ENCODE results near the gene CCDC178.

Gene CCDC178

DNA sequence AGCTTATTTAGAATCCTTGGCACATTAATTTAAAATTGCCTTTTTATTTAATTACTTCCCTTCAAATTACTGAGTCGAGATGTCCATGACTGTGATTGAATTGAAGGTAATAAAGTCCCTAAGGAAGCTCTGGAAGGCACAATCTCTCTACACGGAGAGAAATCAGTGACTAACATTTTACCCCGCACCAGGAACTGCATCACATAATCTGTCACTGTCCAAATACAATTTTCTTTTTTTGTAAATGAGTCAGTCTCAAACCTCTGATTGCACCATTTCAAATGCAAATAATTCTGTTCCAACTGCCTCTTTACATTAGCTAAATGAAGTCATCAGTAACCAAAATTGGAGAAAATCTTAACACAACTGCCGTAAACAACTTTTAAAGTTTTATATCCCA lies 311.9 kb downstream of the CCDC178 start:
- WGBS, 2 experiments (ENCODE audit: insufficient coverage in 2 of 2): no CpG with 5 or more reads among the region's 4 CpGs
- Histone ChIP-seq H3K27ac (ENCODE audit: low read depth, low read length, severe bottlenecking) (no peak overlapping the region), H3K9me3 (ENCODE audit: control insufficient read depth, low read length) (no peaks in the 10 kb centered on the region), H3K4me3 (ENCODE audit: extremely low read depth, insufficient read depth, low read length, poor library complexity, severe bottlenecking) (no peak overlapping the region), H3K4me1 (ENCODE audit: control insufficient read depth, insufficient read depth, low read length, poor library complexity, severe bottlenecking) (no peaks in the 10 kb centered on the region), H3K36me3 (ENCODE audit: control insufficient read depth, insufficient read depth, low read length) (no peaks in the 10 kb centered on the region)

DNA sequence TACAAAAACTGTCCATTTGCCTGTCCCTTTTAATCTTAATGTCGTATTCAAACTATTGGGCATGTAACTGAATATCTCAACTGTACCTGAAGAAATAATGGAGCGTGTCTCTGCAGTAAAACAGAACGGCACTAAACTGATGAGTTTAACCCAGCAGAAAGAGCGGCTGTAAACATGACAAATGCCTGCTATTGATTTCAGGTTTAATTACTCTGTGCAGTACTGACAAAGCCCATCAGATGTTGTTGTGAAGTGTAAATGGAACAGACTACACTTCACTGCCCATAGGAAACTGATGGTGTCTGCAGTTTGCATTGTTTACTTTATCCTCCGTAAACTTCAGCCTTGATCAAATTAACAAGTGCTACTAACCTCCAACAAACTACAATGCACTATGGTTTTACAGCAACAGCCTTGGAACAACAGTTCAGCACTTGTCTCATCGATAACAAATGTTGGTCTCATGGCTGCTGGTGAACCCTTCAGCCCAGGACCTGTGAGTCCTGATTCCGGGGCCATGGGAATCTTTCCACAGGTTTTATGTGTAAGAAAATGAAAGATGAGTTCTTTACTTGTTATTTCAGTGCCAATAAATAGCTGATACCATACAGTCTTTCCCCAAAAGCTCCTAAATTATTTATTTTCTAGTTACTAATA lies 316.5 kb downstream of the CCDC178 start:
- H3K36me3 ChIP-seq (ENCODE audit: control insufficient read depth, insufficient read depth, low read length): no peaks in the 10 kb centered on the region
- no peak overlapping the region for H3K4me3 ChIP-seq (ENCODE audit: extremely low read depth, insufficient read depth, low read length, poor library complexity, severe bottlenecking)
- no peaks in the 10 kb centered on the region for H3K4me1 ChIP-seq (ENCODE audit: control insufficient read depth, insufficient read depth, low read length, poor library complexity, severe bottlenecking)
- 91 to 92% methylated on average over 6 to 7 of the region's 7 CpGs for WGBS, 2 experiments (ENCODE audit: insufficient coverage in 2 of 2)
- H3K27ac ChIP-seq (ENCODE audit: low read depth, low read length, severe bottlenecking): no peak overlapping the region
- no peaks in the 10 kb centered on the region for H3K9me3 ChIP-seq (ENCODE audit: control insufficient read depth, low read length)

DNA sequence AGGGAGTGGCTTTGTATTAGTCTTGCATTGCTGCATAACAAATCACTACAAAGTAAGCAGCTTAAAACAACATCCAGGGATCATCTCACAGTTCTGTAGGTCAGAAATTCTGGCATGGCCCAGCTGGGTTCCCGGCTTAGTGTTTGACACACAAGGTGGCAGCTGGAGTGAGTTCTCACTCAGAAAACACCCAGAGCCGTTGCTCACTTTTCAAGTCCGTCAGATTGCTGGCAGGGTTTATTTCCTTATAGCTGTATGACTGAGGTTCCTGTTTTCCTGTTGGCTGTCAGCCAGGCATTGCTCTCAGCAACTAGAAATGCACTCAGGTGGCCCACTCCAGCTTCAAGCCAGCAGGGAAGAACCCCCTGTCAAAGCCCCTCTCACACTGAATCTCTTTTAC lies 324.1 kb downstream of the CCDC178 start:
- Histone ChIP-seq H3K9me3 (ENCODE audit: control insufficient read depth, low read length) (no peaks in the 10 kb centered on the region), H3K4me3 (ENCODE audit: extremely low read depth, insufficient read depth, low read length, poor library complexity, severe bottlenecking) (no peak overlapping the region), H3K27ac (ENCODE audit: low read depth, low read length, severe bottlenecking) (no peak overlapping the region), H3K36me3 (ENCODE audit: control insufficient read depth, insufficient read depth, low read length) (no peaks in the 10 kb centered on the region), H3K4me1 (ENCODE audit: control insufficient read depth, insufficient read depth, low read length, poor library complexity, severe bottlenecking) (no peaks in the 10 kb centered on the region)
- 67 to 82% methylated on average over 2 to 3 of the region's 3 CpGs for WGBS, 2 experiments (ENCODE audit: insufficient coverage in 2 of 2)

- Histone ChIP-seq H3K4me3 (ENCODE audit: extremely low read depth, insufficient read depth, low read length, poor library complexity, severe bottlenecking) (no peak overlapping the region), H3K4me1 (ENCODE audit: control insufficient read depth, insufficient read depth, low read length, poor library complexity, severe bottlenecking) (no peaks in the 10 kb centered on the region), H3K9me3 (ENCODE audit: control insufficient read depth, low read length) (no peaks in the 10 kb centered on the region), H3K27ac (ENCODE audit: low read depth, low read length, severe bottlenecking) (no peak overlapping the region), H3K36me3 (ENCODE audit: control insufficient read depth, insufficient read depth, low read length) (no peaks in the 10 kb centered on the region)
- WGBS, 2 experiments (ENCODE audit: insufficient coverage in 2 of 2): 83% methylated on average over 1 of the region's 1 CpG; no CpG with 5 or more reads in 1 of the 2 experiments
Observed at GRCh38 chr18:33115917-33116316, 324.6 kb downstream of the CCDC178 start.

DNA sequence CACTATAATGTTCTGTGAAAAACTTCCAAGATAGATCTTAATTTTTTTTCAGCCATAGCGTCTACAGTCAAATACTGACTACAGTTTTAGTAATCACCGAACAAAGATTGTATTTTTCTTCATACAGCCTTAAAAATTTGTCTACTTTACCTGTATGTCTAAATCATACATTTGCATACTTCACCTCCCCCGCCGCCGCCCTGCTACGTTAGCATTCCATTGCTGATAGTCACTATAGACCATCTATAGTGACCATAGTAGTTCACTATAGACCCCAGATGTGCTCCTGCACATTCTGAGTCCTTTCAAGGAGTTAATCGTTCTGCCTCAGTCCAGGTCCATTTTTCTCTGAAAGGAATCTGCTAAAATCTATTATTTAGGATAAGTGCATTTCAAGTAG lies 325.0 kb downstream of the CCDC178 start:
- H3K4me3 ChIP-seq (ENCODE audit: extremely low read depth, insufficient read depth, low read length, poor library complexity, severe bottlenecking): no peak overlapping the region

DNA sequence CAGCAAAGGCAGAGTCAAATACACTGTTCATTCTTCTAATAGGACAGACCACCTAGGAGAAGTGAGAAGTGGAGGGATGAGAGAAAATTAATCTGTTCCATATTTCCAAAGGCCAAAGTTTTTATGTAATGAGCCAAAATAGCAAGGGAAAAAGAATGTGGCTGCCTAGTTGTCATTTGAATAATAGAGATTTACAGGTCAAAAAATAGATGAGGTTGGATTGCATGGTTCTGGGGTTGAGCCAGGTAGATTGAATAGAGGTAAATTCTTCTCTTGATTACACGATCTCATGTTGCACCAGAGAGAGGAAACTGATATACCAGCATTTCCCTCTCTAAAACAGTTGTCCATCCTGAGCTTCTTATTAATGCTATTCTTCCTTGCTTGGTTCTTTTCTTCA lies 325.8 kb downstream of the CCDC178 start:
- Histone ChIP-seq H3K36me3 (ENCODE audit: control insufficient read depth, insufficient read depth, low read length) (no peaks in the 10 kb centered on the region), H3K9me3 (ENCODE audit: control insufficient read depth, low read length) (no peaks in the 10 kb centered on the region), H3K4me1 (ENCODE audit: control insufficient read depth, insufficient read depth, low read length, poor library complexity, severe bottlenecking) (no peaks in the 10 kb centered on the region), H3K27ac (ENCODE audit: low read depth, low read length, severe bottlenecking) (no peak overlapping the region), H3K4me3 (ENCODE audit: extremely low read depth, insufficient read depth, low read length, poor library complexity, severe bottlenecking) (no peak overlapping the region)
- WGBS, 2 experiments (ENCODE audit: insufficient coverage in 2 of 2): 80% methylated on average over 1 of the region's 1 CpG; no CpG with 5 or more reads in 1 of the 2 experiments

More for the DNA sequence above, 325.0 kb downstream of the CCDC178 start:
- Histone ChIP-seq H3K9me3 (ENCODE audit: control insufficient read depth, low read length) (no peaks in the 10 kb centered on the region), H3K36me3 (ENCODE audit: control insufficient read depth, insufficient read depth, low read length) (no peaks in the 10 kb centered on the region), H3K4me1 (ENCODE audit: control insufficient read depth, insufficient read depth, low read length, poor library complexity, severe bottlenecking) (no peaks in the 10 kb centered on the region), H3K27ac (ENCODE audit: low read depth, low read length, severe bottlenecking) (no peak overlapping the region)
- 88 to 91% methylated on average over 2 to 6 of the region's 7 CpGs for WGBS, 2 experiments (ENCODE audit: insufficient coverage in 2 of 2)

DNA sequence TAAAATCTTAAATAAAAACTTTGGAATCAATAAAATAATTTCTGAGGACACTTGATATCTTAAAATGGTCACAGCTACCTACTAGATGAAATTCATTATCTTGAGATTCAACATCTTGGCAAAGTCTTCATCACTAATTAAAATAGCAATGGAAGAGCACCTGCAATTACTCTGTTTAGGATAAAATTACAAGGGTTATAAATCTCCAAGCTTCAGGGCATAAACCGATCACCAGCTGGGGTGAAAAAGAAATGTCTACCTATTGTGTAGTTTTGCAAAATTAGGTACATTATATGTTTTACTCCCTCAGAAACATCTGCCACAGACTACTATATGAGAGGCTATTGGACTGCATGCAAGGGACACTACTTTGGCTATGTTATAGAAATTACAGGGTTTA lies 327.1 kb downstream of the CCDC178 start:
- no CpG with 5 or more reads among the region's 1 CpG for WGBS, 2 experiments (ENCODE audit: insufficient coverage in 2 of 2)
- H3K36me3 ChIP-seq (ENCODE audit: control insufficient read depth, insufficient read depth, low read length): no peaks in the 10 kb centered on the region
- no peak overlapping the region for H3K27ac ChIP-seq (ENCODE audit: low read depth, low read length, severe bottlenecking)
- H3K9me3 ChIP-seq (ENCODE audit: control insufficient read depth, low read length): no peaks in the 10 kb centered on the region
- H3K4me1 ChIP-seq (ENCODE audit: control insufficient read depth, insufficient read depth, low read length, poor library complexity, severe bottlenecking): no peaks in the 10 kb centered on the region
- no peak overlapping the region for H3K4me3 ChIP-seq (ENCODE audit: extremely low read depth, insufficient read depth, low read length, poor library complexity, severe bottlenecking)

DNA sequence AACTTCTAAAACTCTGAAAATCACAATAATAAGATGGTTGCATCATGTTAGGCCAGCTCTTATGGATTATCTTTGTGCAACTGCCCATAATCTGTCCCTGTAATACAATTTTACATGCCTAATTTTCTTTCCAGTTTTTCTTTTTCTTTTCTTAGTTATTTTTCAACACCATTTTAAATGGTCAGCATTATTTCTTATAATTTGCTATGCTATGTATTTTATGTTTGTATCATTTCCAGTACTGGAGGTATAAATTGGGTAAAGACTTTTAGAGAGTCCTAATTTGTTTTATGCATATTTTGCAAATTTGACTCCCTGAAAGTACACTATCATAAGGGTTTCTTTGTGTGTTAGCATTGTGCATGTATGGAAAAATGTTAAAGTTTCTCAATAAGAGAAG lies 333.0 kb downstream of the CCDC178 start:
- H3K36me3 ChIP-seq (ENCODE audit: control insufficient read depth, insufficient read depth, low read length): no peaks in the 10 kb centered on the region
- no peaks in the 10 kb centered on the region for H3K9me3 ChIP-seq (ENCODE audit: control insufficient read depth, low read length)
- H3K27ac ChIP-seq (ENCODE audit: low read depth, low read length, severe bottlenecking): no peak overlapping the region
- H3K4me1 ChIP-seq (ENCODE audit: control insufficient read depth, insufficient read depth, low read length, poor library complexity, severe bottlenecking): no peaks in the 10 kb centered on the region
- no peak overlapping the region for H3K4me3 ChIP-seq (ENCODE audit: extremely low read depth, insufficient read depth, low read length, poor library complexity, severe bottlenecking)

- Histone ChIP-seq H3K27ac (ENCODE audit: low read depth, low read length, severe bottlenecking) (no peak overlapping the region), H3K9me3 (ENCODE audit: control insufficient read depth, low read length) (no peaks in the 10 kb centered on the region), H3K4me1 (ENCODE audit: control insufficient read depth, insufficient read depth, low read length, poor library complexity, severe bottlenecking) (no peaks in the 10 kb centered on the region), H3K4me3 (ENCODE audit: extremely low read depth, insufficient read depth, low read length, poor library complexity, severe bottlenecking) (no peak overlapping the region), H3K36me3 (ENCODE audit: control insufficient read depth, insufficient read depth, low read length) (no peaks in the 10 kb centered on the region)
- no CpG with 5 or more reads among the region's 3 CpGs for WGBS, 2 experiments (ENCODE audit: insufficient coverage in 2 of 2)
Observed at GRCh38 chr18:33101316-33101715, 339.2 kb downstream of the CCDC178 start.

DNA sequence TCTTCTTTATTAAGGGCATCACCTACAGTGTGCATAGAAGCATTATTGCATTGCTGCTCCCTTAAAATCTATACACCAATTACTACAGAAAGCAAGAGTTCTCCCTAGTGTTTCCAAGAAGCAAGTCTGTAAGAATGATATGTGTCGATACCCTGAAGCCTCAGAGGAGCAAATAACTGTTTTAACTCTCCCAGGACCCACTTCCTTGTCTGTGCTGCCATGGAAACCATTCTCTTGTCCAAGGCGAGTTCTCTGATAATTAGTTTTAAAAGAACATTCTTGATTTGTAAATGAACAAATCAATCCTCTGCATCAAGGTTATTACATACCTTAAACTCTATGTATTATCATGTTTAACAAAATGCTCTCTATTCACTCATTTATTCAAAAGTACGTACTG lies 340.9 kb downstream of the CCDC178 start:
- no peak overlapping the region for H3K27ac ChIP-seq (ENCODE audit: low read depth, low read length, severe bottlenecking)
- no peak overlapping the region for H3K4me3 ChIP-seq (ENCODE audit: extremely low read depth, insufficient read depth, low read length, poor library complexity, severe bottlenecking)
- H3K9me3 ChIP-seq (ENCODE audit: control insufficient read depth, low read length): no peaks in the 10 kb centered on the region
- no peaks in the 10 kb centered on the region for H3K36me3 ChIP-seq (ENCODE audit: control insufficient read depth, insufficient read depth, low read length)
- 80% methylated on average over 2 of the region's 3 CpGs; no CpG with 5 or more reads in 1 of the 2 experiments for WGBS, 2 experiments (ENCODE audit: insufficient coverage in 2 of 2)
- H3K4me1 ChIP-seq (ENCODE audit: control insufficient read depth, insufficient read depth, low read length, poor library complexity, severe bottlenecking): no peaks in the 10 kb centered on the region

- Histone ChIP-seq H3K36me3 (ENCODE audit: control insufficient read depth, insufficient read depth, low read length) (no peaks in the 10 kb centered on the region), H3K9me3 (ENCODE audit: control insufficient read depth, low read length) (no peaks in the 10 kb centered on the region), H3K4me1 (ENCODE audit: control insufficient read depth, insufficient read depth, low read length, poor library complexity, severe bottlenecking) (no peaks in the 10 kb centered on the region), H3K27ac (ENCODE audit: low read depth, low read length, severe bottlenecking) (no peak overlapping the region), H3K4me3 (ENCODE audit: extremely low read depth, insufficient read depth, low read length, poor library complexity, severe bottlenecking) (no peak overlapping the region)
- WGBS, 2 experiments (ENCODE audit: insufficient coverage in 2 of 2): 100% methylated on average over 1 of the region's 3 CpGs; no CpG with 5 or more reads in 1 of the 2 experiments
Observed at GRCh38 chr18:33097126-33097525, 343.4 kb downstream of the CCDC178 start.

All from mesodermal cell (in vitro differentiated cells).